Measurements from ENCODE around the gene NEURL1.

The NEURL1 gene

GRCh38 chr10:103493362-103493915 lies at the start of gene NEURL1:
Gene NEURL1 (plus strand): TSS chr10:103493705. CDS start chr10:103494388, 683 bp downstream.
- peak; percentile 8 for DNase-seq

DNA sequence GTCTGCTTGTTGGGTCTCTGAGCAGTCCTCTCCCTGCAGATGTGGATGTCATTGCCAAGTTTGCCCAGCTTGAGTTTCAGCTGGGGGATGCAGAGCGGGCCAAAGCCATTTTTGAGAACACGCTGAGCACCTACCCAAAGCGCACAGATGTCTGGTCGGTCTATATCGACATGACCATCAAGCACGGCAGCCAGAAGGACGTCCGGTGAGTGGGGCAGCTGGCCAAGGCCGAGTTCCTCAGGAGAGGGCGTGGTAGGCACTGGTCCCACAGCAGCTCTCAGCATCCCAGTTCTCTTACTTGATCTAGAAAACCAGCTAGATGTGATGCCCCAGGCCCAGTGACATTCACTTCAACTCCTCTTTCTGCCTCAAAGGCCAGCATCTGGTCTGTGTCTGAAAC lies 49.0 kb upstream of the NEURL1 start:
- DNase-seq: no peak

GRCh38 chr10:103445366-103445765 lies 48.1 kb upstream of the NEURL1 start:
- no peak for DNase-seq

DNA sequence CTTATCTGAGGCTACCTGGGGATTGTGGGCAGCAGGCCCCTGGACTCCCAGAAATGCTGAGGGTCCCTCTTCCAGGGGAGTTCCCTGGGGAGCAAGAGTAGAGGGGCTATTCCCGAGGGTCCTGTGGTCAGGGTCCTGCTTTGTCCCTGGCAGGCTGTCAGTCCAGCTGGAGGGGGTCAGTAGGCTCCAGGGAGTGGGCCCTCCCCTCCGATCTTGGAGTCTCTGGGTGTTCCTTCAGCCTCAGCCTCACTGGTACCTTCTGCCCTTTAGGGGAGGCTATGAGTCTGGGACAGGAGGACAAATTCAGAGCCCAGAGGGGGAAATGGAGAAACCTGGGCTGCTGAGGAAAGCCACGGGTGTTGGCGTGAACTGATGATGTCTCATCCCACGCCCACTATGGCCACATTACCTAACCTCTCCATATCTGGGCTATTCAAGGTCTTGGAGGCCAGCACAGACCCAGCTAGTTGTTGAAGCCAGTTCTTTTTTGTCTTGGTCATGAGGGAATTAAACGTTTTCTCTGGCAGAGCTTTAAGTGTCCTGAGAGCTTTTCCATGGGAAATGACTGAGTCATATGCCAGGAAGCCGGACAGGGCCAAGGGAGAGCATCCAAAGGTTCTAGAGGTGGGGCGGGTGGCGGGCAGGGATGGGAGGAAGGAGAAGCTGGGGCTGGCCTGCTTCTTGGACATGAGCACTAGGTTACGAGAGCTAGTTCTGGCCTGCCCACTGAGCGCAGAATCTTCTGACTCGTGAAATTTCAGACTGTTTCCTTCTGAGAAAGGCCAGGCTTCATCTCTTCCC lies 47.5 kb upstream of the NEURL1 start:
- no peak for DNase-seq

- DNase-seq: no peak
Observed at GRCh38 chr10:103447187-103447586, 46.3 kb upstream of the NEURL1 start.

DNA sequence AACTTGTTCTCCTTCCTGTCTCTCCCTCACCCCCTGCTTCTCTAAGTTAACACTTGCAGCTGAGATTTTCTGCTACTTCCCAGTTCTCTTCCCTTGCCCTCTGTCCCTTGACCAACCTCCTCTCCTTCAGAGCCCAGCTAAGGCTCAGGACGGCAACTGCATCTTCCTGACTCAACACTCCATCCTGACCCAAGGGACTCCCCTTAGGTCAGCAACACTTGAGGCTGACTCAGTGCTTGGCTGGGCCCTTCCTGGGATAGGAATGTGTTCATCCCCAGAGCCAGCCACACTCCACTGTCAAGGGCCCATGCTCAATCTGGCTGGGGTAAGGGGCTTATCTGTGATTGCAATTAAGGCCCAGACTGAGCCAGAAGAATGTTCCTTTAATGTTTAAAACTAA lies 44.8 kb upstream of the NEURL1 start:
- no peak for DNase-seq

DNA sequence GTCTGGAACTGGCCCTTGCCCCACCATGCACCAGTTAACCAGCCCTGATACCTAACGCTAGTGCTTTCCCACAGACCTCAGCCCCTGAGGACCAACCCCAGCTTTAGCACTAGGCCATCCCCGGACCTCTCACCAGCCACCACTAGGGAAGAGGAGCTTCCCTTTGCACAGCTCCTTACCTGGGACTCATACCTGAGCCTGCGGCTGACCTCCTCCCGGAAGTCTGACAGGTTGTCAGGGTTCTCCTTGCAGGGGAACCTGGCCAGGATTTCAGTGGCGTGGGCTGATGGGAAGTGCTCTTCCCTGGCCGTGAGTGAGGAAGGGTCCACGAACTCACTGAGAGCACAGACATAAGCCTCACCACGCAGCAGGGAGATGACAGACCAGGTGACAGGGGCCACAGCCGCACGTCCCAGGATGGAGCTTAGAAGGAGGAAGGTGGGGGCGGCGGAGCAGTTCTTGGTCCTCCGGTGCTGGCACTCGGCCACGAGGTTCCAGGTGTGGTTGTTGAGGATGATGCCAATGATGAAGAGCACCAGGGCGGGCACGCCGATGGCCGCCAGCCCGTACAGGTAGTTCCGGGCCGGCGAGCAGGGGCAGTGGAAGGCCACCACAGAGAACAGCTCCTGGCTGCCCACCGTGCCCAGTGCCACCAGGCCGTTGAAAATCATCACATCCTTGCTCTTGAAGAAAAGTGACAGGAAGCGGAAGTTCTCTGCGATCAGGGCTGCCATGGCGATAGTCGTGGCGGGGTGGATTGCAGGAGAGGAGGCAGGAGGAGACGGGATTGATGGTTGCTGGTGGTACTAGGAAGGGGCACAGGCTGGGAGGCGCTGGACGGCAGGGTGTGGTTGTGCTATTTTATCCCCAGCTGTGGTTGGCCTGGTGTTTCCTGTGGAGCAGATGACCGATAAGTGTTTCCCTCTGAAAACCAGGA lies 44.0 kb upstream of the NEURL1 start:
- DNase-seq: no peak

GRCh38 chr10:103450201-103450695 lies 43.3 kb upstream of the NEURL1 start:
- no peak for DNase-seq

DNA sequence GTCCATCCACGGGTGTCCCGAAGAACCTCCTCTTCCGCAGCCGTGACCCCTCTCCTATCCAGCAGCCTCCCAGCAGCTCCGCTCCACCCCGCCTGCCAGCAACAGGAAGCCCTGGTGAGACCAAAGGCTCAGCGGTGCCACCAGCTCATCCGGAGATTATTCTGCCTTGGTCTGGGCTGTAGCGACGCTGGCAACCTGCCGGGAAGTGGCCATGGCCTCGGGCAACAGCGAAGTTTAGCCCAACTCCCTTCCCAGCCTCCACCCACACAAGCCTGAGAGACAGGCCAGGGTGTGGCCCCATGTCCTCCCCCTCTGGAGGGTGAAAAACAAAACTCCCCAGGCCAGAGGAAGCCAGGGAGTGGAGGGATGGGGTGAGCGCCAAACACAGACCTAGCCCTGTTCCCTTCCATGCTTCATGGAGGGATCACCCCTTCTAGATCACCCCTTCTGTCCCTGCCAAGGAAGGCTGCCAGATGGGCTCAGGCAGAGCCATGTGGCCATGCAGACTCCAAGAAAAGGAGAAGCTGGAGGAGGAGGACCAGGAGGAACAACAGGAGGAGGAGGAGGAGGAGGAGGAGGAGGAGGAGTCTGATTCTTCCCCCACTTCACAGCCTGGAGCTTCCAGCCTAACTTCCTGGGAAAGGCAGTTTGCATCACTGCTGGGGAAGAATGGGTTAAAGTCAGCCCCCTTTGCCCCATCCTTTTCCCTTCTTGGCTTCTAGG lies 42.3 kb upstream of the NEURL1 start:
- peak; percentile 37 for DNase-seq

- DNase-seq: peak; percentile 62
Observed at GRCh38 chr10:103451831-103452505, 41.5 kb upstream of the NEURL1 start, which contains the start of gene CALHM2. Gene CALHM2 (minus strand): TSS chr10:103452370. CDS start chr10:103449941, 2,429 bp downstream.

DNA sequence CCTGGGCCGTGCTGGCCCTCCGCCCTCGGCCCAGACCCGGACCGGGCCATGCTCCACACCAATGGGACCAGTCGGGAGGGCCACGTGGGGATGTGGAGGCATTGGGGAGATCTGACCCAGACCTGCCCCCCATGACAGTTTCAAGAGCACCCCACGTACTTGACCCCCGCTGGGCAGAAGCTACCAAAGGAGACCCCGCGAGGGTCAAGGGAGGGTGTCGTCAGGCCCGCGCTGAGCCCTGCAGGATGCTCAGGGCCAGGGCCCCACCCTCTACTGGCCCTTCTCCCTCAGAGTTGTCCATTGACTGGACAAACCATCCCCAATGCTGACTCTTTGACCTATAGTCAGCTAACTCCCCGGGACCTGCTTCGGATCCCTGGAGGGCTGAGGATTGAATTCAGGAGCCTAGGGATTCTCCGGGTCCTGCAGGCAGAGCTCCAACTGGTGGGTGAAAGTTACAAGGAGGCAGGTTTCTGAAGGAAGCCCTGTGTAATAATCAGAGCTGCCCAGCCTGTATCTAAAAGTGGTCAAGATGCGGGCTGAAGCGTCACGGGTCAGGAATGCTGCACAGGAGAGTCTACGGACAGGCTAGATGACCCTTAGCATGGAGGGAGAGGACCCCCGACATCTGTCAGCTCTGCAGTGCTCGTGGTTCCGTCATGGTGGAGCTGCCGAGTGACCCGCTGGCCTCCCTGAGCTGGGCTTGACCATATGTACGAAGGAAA lies 40.8 kb upstream of the NEURL1 start:
- no peak for DNase-seq

GRCh38 chr10:103454026-103454425 lies 39.5 kb upstream of the NEURL1 start:
- no peak for DNase-seq

GRCh38 chr10:103455235-103455634 lies 38.3 kb upstream of the NEURL1 start:
- DNase-seq: no peak

- DNase-seq: no peak
Observed at GRCh38 chr10:103456074-103456660, 37.3 kb upstream of the NEURL1 start.

DNA sequence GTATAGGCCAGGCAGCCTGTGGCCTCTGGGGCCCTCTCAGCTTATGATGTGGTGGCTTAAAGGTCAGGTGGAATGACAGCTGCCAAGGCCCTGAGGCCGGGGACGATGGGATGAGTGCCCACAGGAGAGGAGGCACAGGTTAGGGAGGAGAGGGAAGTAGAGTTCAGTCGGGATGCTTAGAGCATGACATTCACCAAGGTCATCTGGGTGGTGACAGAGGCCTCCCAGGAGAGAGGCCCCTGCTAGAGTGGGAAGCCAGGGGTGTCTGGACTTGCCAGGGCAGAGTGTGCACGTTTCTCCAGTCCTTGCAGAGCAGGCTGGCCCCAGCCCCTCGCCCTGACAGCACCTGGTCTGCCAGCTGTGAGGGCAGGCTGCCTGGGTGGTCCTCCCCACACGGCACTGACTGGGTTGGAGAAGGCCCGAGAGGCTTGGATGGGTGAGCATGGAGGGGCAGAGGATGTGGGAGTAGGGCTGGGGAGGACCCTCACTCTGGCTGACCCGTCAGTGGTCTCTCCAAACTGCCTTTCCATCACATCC lies 36.3 kb upstream of the NEURL1 start:
- DNase-seq: no peak

GRCh38 chr10:103457896-103458583 lies 35.5 kb upstream of the NEURL1 start:
- no peak for DNase-seq

DNA sequence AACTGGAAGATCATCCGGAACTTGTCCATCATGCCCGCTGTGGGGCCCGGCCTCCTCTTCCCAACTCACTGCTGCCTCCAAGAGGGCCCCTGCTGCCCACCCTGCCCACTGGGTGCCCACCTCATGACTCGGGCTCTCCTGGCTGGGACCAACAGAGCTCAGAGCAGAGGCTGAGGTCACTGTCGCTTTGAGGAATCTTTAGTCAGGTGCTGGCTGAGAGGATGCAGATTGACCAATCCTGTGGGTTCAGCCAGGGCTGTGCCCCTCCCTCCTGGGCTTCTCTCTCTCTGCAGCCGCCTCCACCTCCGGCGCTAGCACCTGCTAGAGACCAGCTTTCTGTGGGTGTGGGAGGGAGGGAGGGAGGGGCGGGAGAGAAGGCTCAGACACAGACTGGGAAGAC lies 34.8 kb upstream of the NEURL1 start, which contains the start of gene CALHM1:
CALHM1 (minus strand) TSS at position 181 of the 400 bp plus-strand sequence; CDS start at position 32, 149 bp downstream.
- no peak for DNase-seq

DNA sequence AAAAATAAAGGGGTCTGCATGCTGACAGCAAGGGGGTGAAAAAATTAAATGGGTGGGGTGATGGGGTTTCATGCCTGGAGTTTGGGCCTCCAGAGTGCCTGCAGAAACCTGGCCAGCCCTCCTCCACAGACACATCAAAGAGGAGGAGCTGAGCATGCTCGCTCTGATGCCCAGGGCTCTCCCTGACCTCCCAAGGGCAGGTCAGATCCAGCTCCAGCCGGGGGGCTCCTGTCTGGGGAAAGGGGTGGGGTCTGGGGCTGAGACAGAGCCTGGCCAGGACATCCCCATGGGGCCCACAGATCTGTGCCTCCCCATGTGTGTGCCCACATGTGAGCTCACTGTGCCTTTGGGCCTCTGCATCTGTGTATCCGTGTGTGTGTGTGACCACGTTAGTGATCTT lies 33.9 kb upstream of the NEURL1 start:
- no peak for DNase-seq

DNA sequence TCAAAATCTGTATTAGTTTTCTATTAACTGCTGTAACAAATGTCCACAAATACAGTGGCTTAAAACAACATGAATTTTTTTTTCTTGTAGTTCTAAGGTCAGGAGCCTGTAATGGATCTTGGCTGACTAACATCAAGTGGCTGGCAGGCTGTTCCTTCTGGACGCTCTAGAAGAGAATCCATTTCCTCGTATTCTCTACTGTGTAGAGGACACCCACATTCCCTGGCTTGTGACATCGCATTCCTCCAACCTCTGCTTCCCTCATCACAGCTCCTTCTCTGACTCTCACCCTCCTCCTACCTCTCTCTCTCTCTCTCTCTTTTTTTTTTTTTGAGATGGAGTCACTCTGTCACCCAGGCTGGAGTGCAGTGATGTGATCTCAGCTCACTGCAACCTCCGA lies 30.0 kb upstream of the NEURL1 start:
- no peak for DNase-seq
